ENCODE results near the gene ADGRV1. TPM values are rescaled to one million over a fixed set of nuclear protein-coding genes. Genes with fewer than 3 reads are reported as not detected.

ADGRV1 gene
- total and polyA plus RNA-seq, 9 of the 15 experiments (the other 6 are each of a cell fraction or from before 2014, with no cell fraction given): 21.7 to 156 (median 58.2) TPM

DNA sequence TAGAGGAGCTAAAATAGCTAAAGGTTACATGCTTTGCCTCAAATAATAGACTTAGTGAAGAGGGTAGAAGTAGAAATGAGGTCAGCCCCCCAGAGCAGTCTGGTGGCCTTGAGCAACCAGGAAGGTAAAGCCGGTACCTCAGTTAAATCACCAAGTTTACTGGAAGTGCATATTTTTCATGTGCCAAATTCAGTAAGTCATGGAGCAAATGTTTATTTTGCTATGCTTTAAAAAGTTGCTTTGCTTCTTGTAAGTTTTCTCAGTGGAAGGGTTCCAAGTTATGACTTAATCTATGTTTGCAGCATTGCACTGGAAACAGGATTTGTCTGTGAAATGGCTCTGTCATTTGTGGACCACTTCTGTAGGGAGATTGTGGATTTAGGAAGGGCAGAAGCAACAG lies 567.9 kb downstream of the ADGRV1 start:
- ATAC-seq: no peak
- Histone ChIP-seq H3K27me3 (ENCODE audit: control insufficient read depth in 2 of 2, insufficient read depth in 2 of 2, low read length in 2 of 2) (no peaks in the 10 kb centered on the region), H3K4me3 (no peak overlapping the region), H2AFZ (ENCODE audit: low read depth, low read length) (no peak overlapping the region), H3K9me3 (replicated peaks; ENCODE audit: control insufficient read depth, insufficient read depth, low read depth, low read length) (no peaks in the 10 kb centered on the region), H3K27ac (ENCODE audit: extremely low read depth, low read depth, low read length) (no peak overlapping the region), H3K36me3 (ENCODE audit: control insufficient read depth, insufficient read depth, low read length) (no peaks in the 10 kb centered on the region; the same call in 2 of the 3 replicates), H3K4me2 (ENCODE audit: insufficient read depth, low read length) (no peak overlapping the region), H3K79me2 (ENCODE audit: control insufficient read depth, insufficient read depth, low read length) (no peaks in the 10 kb centered on the region), H4K20me1 (replicated peaks; ENCODE audit: control insufficient read depth, insufficient read depth, low read length) (no peaks in the 10 kb centered on the region), H3K4me1 (replicated peaks in 1 of 2; ENCODE audit: control insufficient read depth in 2 of 2, insufficient read depth in 2 of 2, low read length in 2 of 2) (no peaks in the 10 kb centered on the region), H3K9ac (ENCODE audit: insufficient read depth in 1 of 2, low read depth in 2 of 2, low read length in 2 of 2) (no peak overlapping the region), H3K9me1 (ENCODE audit: control insufficient read depth, insufficient read depth, low read length) (no peaks in the 10 kb centered on the region)
- in situ Hi-C loops (cut with MboI) (no loop called here), intact Hi-C loops (cut with micrococcal nuclease) (no loop called here)
- CTCF ChIA-PET (ENCODE audit: low intra/inter-chr PET ratio): no interaction called here
- 85% methylated on average over 1 of the region's 1 CpG for WGBS (ENCODE audit: insufficient coverage, low coverage, missing lambda C conversion rate)
- BruUV-seq (replicated peaks): no TSS peak
- POLR2A ChIA-PET: no interaction called here
- no peak for FAIRE-seq
- DNase-seq (ENCODE audit: extremely low read depth in 1 of 4, low spot score in 3 of 4): no peak
- no peak for TF ChIP-seq TGIF2 (CRISPR knock-in tag; IDR thresholded peaks at IDR 0.05)
- no peak for TF ChIP-seq NFRKB (IDR thresholded peaks at IDR 0.05; ENCODE audit: low read depth)
- no peak for TF ChIP-seq ILF3 (IDR thresholded peaks at IDR 0.05; ENCODE audit: borderline replicate concordance)
- TF ChIP-seq, protein P1, sequence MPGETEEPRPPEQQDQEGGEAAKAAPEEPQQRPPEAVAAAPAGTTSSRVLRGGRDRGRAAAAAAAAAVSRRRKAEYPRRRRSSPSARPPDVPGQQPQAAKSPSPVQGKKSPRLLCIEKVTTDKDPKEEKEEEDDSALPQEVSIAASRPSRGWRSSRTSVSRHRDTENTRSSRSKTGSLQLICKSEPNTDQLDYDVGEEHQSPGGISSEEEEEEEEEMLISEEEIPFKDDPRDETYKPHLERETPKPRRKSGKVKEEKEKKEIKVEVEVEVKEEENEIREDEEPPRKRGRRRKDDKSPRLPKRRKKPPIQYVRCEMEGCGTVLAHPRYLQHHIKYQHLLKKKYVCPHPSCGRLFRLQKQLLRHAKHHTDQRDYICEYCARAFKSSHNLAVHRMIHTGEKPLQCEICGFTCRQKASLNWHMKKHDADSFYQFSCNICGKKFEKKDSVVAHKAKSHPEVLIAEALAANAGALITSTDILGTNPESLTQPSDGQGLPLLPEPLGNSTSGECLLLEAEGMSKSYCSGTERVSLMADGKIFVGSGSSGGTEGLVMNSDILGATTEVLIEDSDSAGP (CRISPR knock-in tag; IDR thresholded peaks at IDR 0.05): no peak

DNA sequence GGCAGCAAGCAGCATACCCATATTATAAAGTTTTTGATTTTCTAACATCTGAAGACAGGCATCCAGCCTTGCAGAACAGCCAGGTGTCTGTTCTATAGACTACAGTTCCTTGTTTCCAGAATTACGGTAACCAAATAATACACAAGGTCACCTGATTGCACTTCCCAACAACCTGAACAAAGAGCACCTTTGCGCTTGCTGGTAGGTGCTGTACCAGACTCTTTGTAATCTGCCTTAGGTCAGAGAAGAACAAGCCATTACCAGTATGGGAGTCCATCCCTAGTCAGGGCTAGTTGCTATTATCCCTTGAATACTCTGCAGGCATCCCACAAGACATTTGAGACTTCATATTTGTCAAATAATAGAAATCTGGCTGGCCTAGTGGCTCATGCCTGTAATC lies 568.3 kb downstream of the ADGRV1 start:
- H2AFZ ChIP-seq (ENCODE audit: low read depth, low read length): no peak overlapping the region
- no peak overlapping the region for H3K9ac ChIP-seq (ENCODE audit: insufficient read depth in 1 of 2, low read depth in 2 of 2, low read length in 2 of 2)
- BruUV-seq (replicated peaks): no TSS peak
- H3K79me2 ChIP-seq (ENCODE audit: control insufficient read depth, insufficient read depth, low read length): no peaks in the 10 kb centered on the region
- in situ Hi-C loops (cut with MboI) (no loop called here), intact Hi-C loops (cut with micrococcal nuclease) (no loop called here)
- WGBS (ENCODE audit: insufficient coverage, low coverage, missing lambda C conversion rate): 90% methylated on average over 2 of the region's 2 CpGs
- ChIA-PET CTCF (ENCODE audit: low intra/inter-chr PET ratio) (no interaction called here), POLR2A (interaction anchor here (0.8 to 1.3 kb wide), 2 partner anchors 253 to 256 kb away, joined by 3 read pairs; partner anchors contain the start of gene ARRDC3)
- no peaks in the 10 kb centered on the region for H3K27me3 ChIP-seq (ENCODE audit: control insufficient read depth in 2 of 2, insufficient read depth in 2 of 2, low read length in 2 of 2)
- no peaks in the 10 kb centered on the region for H3K9me3 ChIP-seq (replicated peaks; ENCODE audit: control insufficient read depth, insufficient read depth, low read depth, low read length)
- no peaks in the 10 kb centered on the region for H3K9me1 ChIP-seq (ENCODE audit: control insufficient read depth, insufficient read depth, low read length)
- H4K20me1 ChIP-seq (replicated peaks; ENCODE audit: control insufficient read depth, insufficient read depth, low read length): no peaks in the 10 kb centered on the region
- FAIRE-seq: no peak
- H3K4me3 ChIP-seq: no peak overlapping the region
- TF ChIP-seq, protein P2, sequence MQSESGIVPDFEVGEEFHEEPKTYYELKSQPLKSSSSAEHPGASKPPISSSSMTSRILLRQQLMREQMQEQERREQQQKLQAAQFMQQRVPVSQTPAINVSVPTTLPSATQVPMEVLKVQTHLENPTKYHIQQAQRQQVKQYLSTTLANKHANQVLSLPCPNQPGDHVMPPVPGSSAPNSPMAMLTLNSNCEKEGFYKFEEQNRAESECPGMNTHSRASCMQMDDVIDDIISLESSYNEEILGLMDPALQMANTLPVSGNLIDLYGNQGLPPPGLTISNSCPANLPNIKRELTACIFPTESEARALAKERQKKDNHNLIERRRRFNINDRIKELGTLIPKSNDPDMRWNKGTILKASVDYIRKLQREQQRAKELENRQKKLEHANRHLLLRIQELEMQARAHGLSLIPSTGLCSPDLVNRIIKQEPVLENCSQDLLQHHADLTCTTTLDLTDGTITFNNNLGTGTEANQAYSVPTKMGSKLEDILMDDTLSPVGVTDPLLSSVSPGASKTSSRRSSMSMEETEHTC (IDR thresholded peaks at IDR 0.05): no peak
- TF ChIP-seq SOX6 (IDR thresholded peaks at IDR 0.05) (no peak), SNIP1 (IDR thresholded peaks at IDR 0.05; ENCODE audit: low read depth) (no peak), ATF3 (IDR thresholded peaks at IDR 0.05) (no peak), ATF3 (CRISPR knock-in tag; conservative IDR thresholded peaks at IDR 0.05) (no peak), TGIF2 (CRISPR knock-in tag; IDR thresholded peaks at IDR 0.05) (no peak), ZKSCAN1 (IDR thresholded peaks at IDR 0.05; ENCODE audit: low read depth, low read length) (no peak), RBM22 (IDR thresholded peaks at IDR 0.05; ENCODE audit: low read depth, low read length, poor library complexity, severe bottlenecking) (no peak), XRCC3 (IDR thresholded peaks at IDR 0.05) (no peak)
- no peaks in the 10 kb centered on the region; the same call in 2 of the 3 replicates for H3K36me3 ChIP-seq (ENCODE audit: control insufficient read depth, insufficient read depth, low read length)
- no peak for DNase-seq (ENCODE audit: extremely low read depth in 1 of 4, low spot score in 3 of 4)
- ATAC-seq: no peak; the same call in 2 of the 3 replicates
- no peaks in the 10 kb centered on the region for H3K4me1 ChIP-seq (replicated peaks in 1 of 2; ENCODE audit: control insufficient read depth in 2 of 2, insufficient read depth in 2 of 2, low read length in 2 of 2)
- H3K4me2 ChIP-seq (ENCODE audit: insufficient read depth, low read length): no peak overlapping the region
- no peak overlapping the region for H3K27ac ChIP-seq (ENCODE audit: extremely low read depth, low read depth, low read length)

Measured in K562 (cell line).